ENCODE results near the gene EFHD2.
"Not testable (repeated sequence)": the region's sequence is repeated elsewhere in the genome, so short reads cannot be mapped to it uniquely, and the experiment has no call there.

Gene EFHD2

GRCh38 chr1:15413563-15414444, 4.1 kb downstream of the EFHD2 start:
- no peak for DNase-seq

GRCh38 chr1:15414445-15414983, 4.8 kb downstream of the EFHD2 start:
- DNase-seq = no peak

GRCh38 chr1:15417059-15417934, 7.6 kb downstream of the EFHD2 start:
- DNase-seq = no peak

- DNase-seq = no peak
Observed at GRCh38 chr1:15418806-15419515, 9.3 kb downstream of the EFHD2 start.

GRCh38 chr1:15420853-15421465, 11.3 kb downstream of the EFHD2 start:
- no peak for DNase-seq

GRCh38 chr1:15422871-15423270, 13.2 kb downstream of the EFHD2 start:
- DNase-seq = no peak

GRCh38 chr1:15423355-15424077, 13.8 kb downstream of the EFHD2 start:
- no peak for DNase-seq

GRCh38 chr1:15424146-15424667, 14.5 kb downstream of the EFHD2 start:
- peak; percentile 62 for DNase-seq

GRCh38 chr1:15424981-15425380, 15.3 kb downstream of the EFHD2 start:
- no peak for DNase-seq

GRCh38 chr1:15425521-15425920, 15.8 kb downstream of the EFHD2 start:
- no peak for DNase-seq

- no peak for DNase-seq
Observed at GRCh38 chr1:15425958-15426357, 16.3 kb downstream of the EFHD2 start.

- DNase-seq = no peak
Observed at GRCh38 chr1:15426492-15427279, 17.0 kb downstream of the EFHD2 start.

- DNase-seq = no peak
Observed at GRCh38 chr1:15427280-15427666, 17.6 kb downstream of the EFHD2 start.

- not testable (repeated sequence) for DNase-seq
Observed at GRCh38 chr1:15428252-15428651, 18.6 kb downstream of the EFHD2 start.

GRCh38 chr1:15428815-15429435, 19.2 kb downstream of the EFHD2 start:
- DNase-seq = no peak

- no peak for DNase-seq
Observed at GRCh38 chr1:15429701-15430149, 20.0 kb downstream of the EFHD2 start.

GRCh38 chr1:15430787-15431570, 21.3 kb downstream of the EFHD2 start:
- peak; percentile 10 for DNase-seq

GRCh38 chr1:15431571-15431948, 21.9 kb downstream of the EFHD2 start:
- no peak for DNase-seq

GRCh38 chr1:15432324-15432723, 22.6 kb downstream of the EFHD2 start:
- no peak for DNase-seq

Data from NCI-H1436 (cell line).